Measurements from ENCODE around the gene ATF7IP.

The ATF7IP gene

GRCh38 chr12:14545144-14546124 is 180.0 kb downstream of the ATF7IP start:
- H3K27ac ChIP-seq, result no peak overlapping the region
- TF ChIP-seq ZFX (IDR thresholded peaks at IDR 0.05; ENCODE audit: borderline replicate concordance), result no peak
- TF ChIP-seq, protein P1, sequence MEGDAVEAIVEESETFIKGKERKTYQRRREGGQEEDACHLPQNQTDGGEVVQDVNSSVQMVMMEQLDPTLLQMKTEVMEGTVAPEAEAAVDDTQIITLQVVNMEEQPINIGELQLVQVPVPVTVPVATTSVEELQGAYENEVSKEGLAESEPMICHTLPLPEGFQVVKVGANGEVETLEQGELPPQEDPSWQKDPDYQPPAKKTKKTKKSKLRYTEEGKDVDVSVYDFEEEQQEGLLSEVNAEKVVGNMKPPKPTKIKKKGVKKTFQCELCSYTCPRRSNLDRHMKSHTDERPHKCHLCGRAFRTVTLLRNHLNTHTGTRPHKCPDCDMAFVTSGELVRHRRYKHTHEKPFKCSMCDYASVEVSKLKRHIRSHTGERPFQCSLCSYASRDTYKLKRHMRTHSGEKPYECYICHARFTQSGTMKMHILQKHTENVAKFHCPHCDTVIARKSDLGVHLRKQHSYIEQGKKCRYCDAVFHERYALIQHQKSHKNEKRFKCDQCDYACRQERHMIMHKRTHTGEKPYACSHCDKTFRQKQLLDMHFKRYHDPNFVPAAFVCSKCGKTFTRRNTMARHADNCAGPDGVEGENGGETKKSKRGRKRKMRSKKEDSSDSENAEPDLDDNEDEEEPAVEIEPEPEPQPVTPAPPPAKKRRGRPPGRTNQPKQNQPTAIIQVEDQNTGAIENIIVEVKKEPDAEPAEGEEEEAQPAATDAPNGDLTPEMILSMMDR (IDR thresholded peaks at IDR 0.05), result no peak

DNA sequence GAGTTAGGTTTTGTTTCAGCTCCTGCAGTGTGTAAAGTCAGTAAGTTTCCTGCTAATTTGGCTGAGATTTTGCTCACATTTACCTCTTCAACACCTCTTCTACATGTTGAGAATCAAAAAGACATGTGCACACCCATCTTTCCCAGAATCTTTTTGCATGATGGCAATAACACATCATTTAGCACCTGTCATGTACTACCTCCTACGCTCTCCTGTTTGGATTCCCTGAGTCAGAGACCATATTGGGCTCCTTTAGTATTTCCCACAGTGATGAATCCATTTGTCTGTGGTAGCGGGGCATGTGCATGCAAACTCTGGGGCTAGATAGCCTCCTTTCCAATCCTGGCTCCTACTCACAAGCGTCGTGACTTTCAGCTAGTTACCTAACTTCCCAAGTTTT is 182.1 kb downstream of the ATF7IP start:
- no peak overlapping the region for H3K27ac ChIP-seq
- TF ChIP-seq ZFX (IDR thresholded peaks at IDR 0.05; ENCODE audit: borderline replicate concordance), result no peak
- TF ChIP-seq, protein P1 (IDR thresholded peaks at IDR 0.05), result no peak

GRCh38 chr12:14548609-14549008 is 183.1 kb downstream of the ATF7IP start:
- TF ChIP-seq ZFX (IDR thresholded peaks at IDR 0.05; ENCODE audit: borderline replicate concordance), result no peak
- TF ChIP-seq, protein P1 (IDR thresholded peaks at IDR 0.05), result no peak

More at GRCh38 chr12:14548609-14549008, 183.1 kb downstream of the ATF7IP start:
- no peak overlapping the region for H3K27ac ChIP-seq

Data from 22Rv1 (cell line).